ENCODE data around the gene MYH3. TPM values are rescaled to one million over a fixed set of nuclear protein-coding genes. Genes with fewer than 3 reads are reported as not detected.

Gene MYH3
- total and polyA plus RNA-seq, 5 donors: 0.40 to 0.97 (median 0.45) TPM

- intact Hi-C loops (cut with DNase I): loop anchor here in 2 of 4 donors (5.0 to 10.0 kb wide), 2 partner anchors 196 to 198 kb away; no protein-coding TSS in a partner anchor
- H3K27ac ChIP-seq (ENCODE audit: low read length): no peak overlapping the region
- no peaks in the 10 kb centered on the region for H3K9me3 ChIP-seq (ENCODE audit: control insufficient read depth, low read length)
- no peak for DNase-seq
- H3K4me1 ChIP-seq (ENCODE audit: control insufficient read depth, insufficient read depth, low read length): no peaks in the 10 kb centered on the region
- H3K4me3 ChIP-seq (ENCODE audit: low read length): no peak overlapping the region
- no peak for ATAC-seq
- no peaks in the 10 kb centered on the region for H3K27me3 ChIP-seq (ENCODE audit: control insufficient read depth, insufficient read depth)
- WGBS: 74% methylated on average over 3 of the region's 3 CpGs
Observed at GRCh38 chr17:10648956-10649355, 8.2 kb downstream of the MYH3 start.

GRCh38 chr17:10648381-10648780 lies 8.7 kb downstream of the MYH3 start:
- 88% methylated on average over 5 of the region's 5 CpGs for WGBS
- no peak for DNase-seq
- Histone ChIP-seq H3K27ac (ENCODE audit: low read length) (no peak overlapping the region), H3K4me3 (ENCODE audit: low read length) (no peak overlapping the region), H3K27me3 (ENCODE audit: control insufficient read depth, insufficient read depth) (no peaks in the 10 kb centered on the region), H3K9me3 (ENCODE audit: control insufficient read depth, low read length) (no peaks in the 10 kb centered on the region), H3K4me1 (ENCODE audit: control insufficient read depth, insufficient read depth, low read length) (no peaks in the 10 kb centered on the region)
- ATAC-seq: no peak
- intact Hi-C loops (cut with DNase I): loop anchor here in 2 of 4 donors (5.0 to 10.0 kb wide), 2 partner anchors 196 to 199 kb away; no protein-coding TSS in a partner anchor

- Histone ChIP-seq H3K4me1 (ENCODE audit: control insufficient read depth, insufficient read depth, low read length) (no peaks in the 10 kb centered on the region), H3K27me3 (ENCODE audit: control insufficient read depth, insufficient read depth) (no peaks in the 10 kb centered on the region), H3K4me3 (ENCODE audit: low read length) (no peak overlapping the region), H3K9me3 (ENCODE audit: control insufficient read depth, low read length) (no peaks in the 10 kb centered on the region), H3K27ac (ENCODE audit: low read length) (no peak overlapping the region)
- ATAC-seq: peak; percentile 56 to 71
- peak; percentile 53 to 82 (median 78) for DNase-seq
- 41% methylated on average over 8 of the region's 8 CpGs for WGBS
- intact Hi-C loops (cut with DNase I): loop anchor here in 2 of 4 donors (5.0 to 10.0 kb wide), 2 partner anchors 198 to 201 kb away; no protein-coding TSS in a partner anchor
Observed at GRCh38 chr17:10646392-10646990, 10.6 kb downstream of the MYH3 start.

- H3K9me3 ChIP-seq (ENCODE audit: control insufficient read depth, low read length): no peaks in the 10 kb centered on the region
- DNase-seq (no peak), ATAC-seq (no peak)
- H3K4me3 ChIP-seq (ENCODE audit: low read length): no peak overlapping the region
- intact Hi-C loops (cut with DNase I): loop anchor here in 1 of 4 donors (10.0 kb wide), 1 partner anchor 204 kb away; no protein-coding TSS in a partner anchor
- H3K27me3 ChIP-seq (ENCODE audit: control insufficient read depth, insufficient read depth): no peaks in the 10 kb centered on the region
- WGBS: 49% methylated on average over 3 of the region's 3 CpGs
- no peaks in the 10 kb centered on the region for H3K4me1 ChIP-seq (ENCODE audit: control insufficient read depth, insufficient read depth, low read length)
- H3K27ac ChIP-seq (ENCODE audit: low read length): no peak overlapping the region
Observed at GRCh38 chr17:10640475-10640874, 16.6 kb downstream of the MYH3 start.

GRCh38 chr17:10638151-10638550 lies 19.0 kb downstream of the MYH3 start:
- no peaks in the 10 kb centered on the region for H3K9me3 ChIP-seq (ENCODE audit: control insufficient read depth, low read length)
- DNase-seq (no peak), ATAC-seq (no peak)
- WGBS: 92% methylated on average over 25 of the region's 25 CpGs
- H3K4me3 ChIP-seq (ENCODE audit: low read length): no peak overlapping the region
- intact Hi-C loops (cut with DNase I): no loop called here
- no peaks in the 10 kb centered on the region for H3K27me3 ChIP-seq (ENCODE audit: control insufficient read depth, insufficient read depth)
- no peak overlapping the region for H3K27ac ChIP-seq (ENCODE audit: low read length)
- H3K4me1 ChIP-seq (ENCODE audit: control insufficient read depth, insufficient read depth, low read length): no peaks in the 10 kb centered on the region

- Histone ChIP-seq H3K4me3 (ENCODE audit: low read length) (no peak overlapping the region), H3K4me1 (ENCODE audit: control insufficient read depth, insufficient read depth, low read length) (no peaks in the 10 kb centered on the region), H3K9me3 (ENCODE audit: control insufficient read depth, low read length) (no peaks in the 10 kb centered on the region), H3K27ac (ENCODE audit: low read length) (no peak overlapping the region), H3K27me3 (ENCODE audit: control insufficient read depth, insufficient read depth) (no peaks in the 10 kb centered on the region)
- intact Hi-C loops (cut with DNase I): no loop called here
- ATAC-seq (no peak), DNase-seq (no peak)
- 90% methylated on average over 14 of the region's 14 CpGs for WGBS
Observed at GRCh38 chr17:10635290-10635689, 21.8 kb downstream of the MYH3 start.

- 91% methylated on average over 15 of the region's 15 CpGs for WGBS
- ATAC-seq (no peak), DNase-seq (no peak)
- Histone ChIP-seq H3K4me1 (ENCODE audit: control insufficient read depth, insufficient read depth, low read length) (no peaks in the 10 kb centered on the region), H3K27ac (ENCODE audit: low read length) (no peak overlapping the region), H3K4me3 (ENCODE audit: low read length) (no peak overlapping the region), H3K9me3 (ENCODE audit: control insufficient read depth, low read length) (no peaks in the 10 kb centered on the region), H3K27me3 (ENCODE audit: control insufficient read depth, insufficient read depth) (no peaks in the 10 kb centered on the region)
- intact Hi-C loops (cut with DNase I): no loop called here
Observed at GRCh38 chr17:10633738-10634379, 23.2 kb downstream of the MYH3 start.

- no peak overlapping the region for H3K27ac ChIP-seq (ENCODE audit: low read length)
- no peak for DNase-seq
- H3K4me1 ChIP-seq (ENCODE audit: control insufficient read depth, insufficient read depth, low read length): no peaks in the 10 kb centered on the region
- H3K9me3 ChIP-seq (ENCODE audit: control insufficient read depth, low read length): no peaks in the 10 kb centered on the region
- H3K27me3 ChIP-seq (ENCODE audit: control insufficient read depth, insufficient read depth): no peaks in the 10 kb centered on the region
- ATAC-seq: peak in 1 of 2 donors; percentile 29
- H3K4me3 ChIP-seq (ENCODE audit: low read length): no peak overlapping the region
- intact Hi-C loops (cut with DNase I): no loop called here
- WGBS: 86% methylated on average over 15 of the region's 15 CpGs
Observed at GRCh38 chr17:10631701-10632100, 25.4 kb downstream of the MYH3 start.

GRCh38 chr17:10631048-10631700 lies 25.9 kb downstream of the MYH3 start:
- H3K9me3 ChIP-seq (ENCODE audit: control insufficient read depth, low read length): no peaks in the 10 kb centered on the region
- intact Hi-C loops (cut with DNase I): no loop called here
- no peak for DNase-seq
- no peak for ATAC-seq
- H3K27ac ChIP-seq (ENCODE audit: low read length): no peak overlapping the region
- H3K4me1 ChIP-seq (ENCODE audit: control insufficient read depth, insufficient read depth, low read length): no peaks in the 10 kb centered on the region
- 48% methylated on average over 18 of the region's 18 CpGs for WGBS
- no peak overlapping the region for H3K4me3 ChIP-seq (ENCODE audit: low read length)
- H3K27me3 ChIP-seq (ENCODE audit: control insufficient read depth, insufficient read depth): no peaks in the 10 kb centered on the region

- intact Hi-C loops (cut with DNase I): no loop called here
- DNase-seq (no peak), ATAC-seq (no peak)
- H3K27me3 ChIP-seq (ENCODE audit: control insufficient read depth, insufficient read depth): no peaks in the 10 kb centered on the region
- H3K27ac ChIP-seq (ENCODE audit: low read length): no peak overlapping the region
- WGBS: 91% methylated on average over 12 of the region's 12 CpGs
- no peaks in the 10 kb centered on the region for H3K4me1 ChIP-seq (ENCODE audit: control insufficient read depth, insufficient read depth, low read length)
- H3K9me3 ChIP-seq (ENCODE audit: control insufficient read depth, low read length): no peaks in the 10 kb centered on the region
- no peak overlapping the region for H3K4me3 ChIP-seq (ENCODE audit: low read length)
Observed at GRCh38 chr17:10629706-10630105, 27.4 kb downstream of the MYH3 start.

- ATAC-seq (no peak), DNase-seq (no peak)
- H3K4me1 ChIP-seq (ENCODE audit: control insufficient read depth, insufficient read depth, low read length): no peaks in the 10 kb centered on the region
- no peaks in the 10 kb centered on the region for H3K27me3 ChIP-seq (ENCODE audit: control insufficient read depth, insufficient read depth)
- intact Hi-C loops (cut with DNase I): no loop called here
- no peak overlapping the region for H3K4me3 ChIP-seq (ENCODE audit: low read length)
- H3K9me3 ChIP-seq (ENCODE audit: control insufficient read depth, low read length): no peaks in the 10 kb centered on the region
- WGBS: 83% methylated on average over 13 of the region's 13 CpGs
- no peak overlapping the region for H3K27ac ChIP-seq (ENCODE audit: low read length)
Observed at GRCh38 chr17:10628756-10629155, 28.4 kb downstream of the MYH3 start.
